HepG2 (cell line): Measurements from ENCODE around the gene ADGRG4. TPM values are rescaled to one million over a fixed set of nuclear protein-coding genes. Genes with fewer than 3 reads are reported as not detected.

Experiments used
- ATAC-seq: fragments of 200-7000 bp; cut with Tn5 transposase; 3 replicates; pipeline ENCODE4 v1.9.1; 2020; ENCODE audit warnings: mild to moderate bottlenecking, moderate library complexity
- BruUV-seq: library from RNA; stranded (reverse); fragments of 400-500 nt; replicated peaks from 2 replicates; lab custom pipeline; 2021; lab: Mats Ljungman, UMichigan
- CTCF ChIA-PET: fragments of 300-600 bp; formaldehyde crosslinking; extraction: SDS; loops from one replicate; lab custom pipeline; 2021; ENCODE audit warnings: low total read pairs, inconsistent platforms, low intra/inter-chr PET ratio; lab: Yijun Ruan, JAX
- POLR2A ChIA-PET: fragments of 350-600 bp; sonication (Branson Sonifier 250); formaldehyde crosslinking; loops from one replicate; lab custom pipeline; 2020; ENCODE audit warnings: antibody characterized with exemption, inconsistent platforms; lab: Yijun Ruan, JAX
- DNase-seq: peaks from one replicate; pipeline ENCODE4 v3.0.0-alpha.2; 2015; ENCODE audit warnings: low spot score
- FAIRE-seq: peaks from 3 replicates; lab custom pipeline; 2011; peaks lifted over from hg19 to GRCh38; lab: Jason Lieb, UNC
- H2AFZ ChIP-seq: one replicate; pipeline ENCODE4 v1.6.1; 2011; ENCODE audit warnings: low read length, inconsistent platforms
- H3K27ac ChIP-seq: fragments of 300-600 bp; 3 replicates; pipeline ENCODE4 v1.8.0; 2011; ENCODE audit warnings: mixed run types, mild to moderate bottlenecking, mixed read lengths, low read length, inconsistent platforms; ENCODE audit not compliant: insufficient read depth; ENCODE audit errors: extremely low read length
- H3K27me3 ChIP-seq, 2 experiments: fragments of 200-600 bp in 1 of 2; 2 replicates in 1 of 2; 3 replicates in 1 of 2; pipeline versions ENCODE4 v1.6.0 to v1.8.0; 2011; ENCODE audit warnings: low read length in 2 of 2, mild to moderate bottlenecking in 2 of 2, moderate library complexity in 2 of 2, inconsistent platforms in 1 of 2; ENCODE audit not compliant: insufficient read depth in 2 of 2, control insufficient read depth in 1 of 2
- H3K36me3 ChIP-seq, 2 experiments: fragments of 200-600 bp in 1 of 2; replicated peaks in 1 of 2; 2 replicates in 1 of 2; 3 replicates in 1 of 2; pipeline versions ENCODE4 v1.5.1 to v1.8.0; 2011; ENCODE audit warnings: low read length in 2 of 2, inconsistent platforms in 1 of 2; ENCODE audit not compliant: insufficient read depth in 2 of 2, control insufficient read depth in 1 of 2
- H3K4me1 ChIP-seq: 2 replicates; pipeline ENCODE4 v1.5.1; 2012; ENCODE audit warnings: low read length, inconsistent platforms; ENCODE audit not compliant: insufficient read depth
- H3K4me2 ChIP-seq: 2 replicates; pipeline ENCODE4 v1.6.0; 2011; ENCODE audit warnings: low read depth, low read length, inconsistent platforms
- H3K4me3 ChIP-seq, 3 experiments: fragments of 200-600 bp in 1 of 3; sonication (generic), shearing (Covaris generic) in 1 of 3; replicated peaks in 1 of 3; 2 replicates each; pipeline ENCODE4 v1.5.1; 2011 to 2016; ENCODE audit warnings: low read length in 3 of 3, inconsistent platforms in 2 of 3, low read depth in 2 of 3, mild to moderate bottlenecking in 2 of 3, control low read depth in 1 of 3, mixed read lengths in 1 of 3; ENCODE audit not compliant: insufficient read depth in 1 of 3
- H3K79me2 ChIP-seq: one replicate; pipeline ENCODE4 v1.6.1; 2011; ENCODE audit warnings: low read length, inconsistent platforms; ENCODE audit not compliant: insufficient read depth
- H3K9ac ChIP-seq: 2 replicates; pipeline ENCODE4 v1.6.0; 2011; ENCODE audit warnings: mild to moderate bottlenecking, low read depth, low read length, inconsistent platforms; ENCODE audit not compliant: insufficient read depth
- H3K9me3 ChIP-seq: 2 replicates; pipeline ENCODE4 v1.5.1; 2012; ENCODE audit warnings: mild to moderate bottlenecking, low read length
- H4K20me1 ChIP-seq: 2 replicates; pipeline ENCODE4 v1.6.0; 2011; ENCODE audit warnings: inconsistent platforms, mild to moderate bottlenecking, low read length, moderate library complexity; ENCODE audit not compliant: insufficient read depth
- AFF4 ChIP-seq: sonication (generic); formaldehyde crosslinking; IDR thresholded peaks from 2 replicates; pipeline ENCODE4 v1.4.0; 2020; ENCODE audit warnings: missing genetic modification reagents
- BATF2 ChIP-seq: sonication (generic); formaldehyde crosslinking; IDR thresholded peaks from 2 replicates; pipeline ENCODE4 v1.8.0; 2022; ENCODE audit warnings: mild to moderate bottlenecking, missing genetic modification reagents, moderate library complexity
- BRCA1 ChIP-seq: sonication (generic); formaldehyde crosslinking; IDR thresholded peaks from 2 replicates; pipeline ENCODE4 v1.4.0; 2020; ENCODE audit warnings: missing genetic modification reagents
- CC2D1A ChIP-seq: sonication (generic); formaldehyde crosslinking; IDR thresholded peaks from 2 replicates; pipeline ENCODE4 v1.8.1; 2023; ENCODE audit warnings: mild to moderate bottlenecking, missing genetic modification reagents
- CREBL2 ChIP-seq: sonication (generic); formaldehyde crosslinking; IDR thresholded peaks from 2 replicates; pipeline ENCODE4 v1.8.1; 2023; ENCODE audit warnings: missing genetic modification reagents, mild to moderate bottlenecking, borderline replicate concordance
- ELF1 ChIP-seq: sonication (generic); formaldehyde crosslinking; IDR thresholded peaks from 2 replicates; pipeline ENCODE4 v1.4.0; 2020; ENCODE audit warnings: missing genetic modification reagents
- ELF3 ChIP-seq: IDR thresholded peaks from 2 replicates; pipeline ENCODE4 v1.6.1; 2016; ENCODE audit warnings: missing genetic modification reagents, missing compliant biosample characterization
- FOSL2 ChIP-seq: sonication (generic); formaldehyde crosslinking; IDR thresholded peaks from 2 replicates; pipeline ENCODE4 v1.4.0; 2020; ENCODE audit warnings: missing genetic modification reagents
- IRF9 ChIP-seq: sonication (generic); formaldehyde crosslinking; IDR thresholded peaks from 2 replicates; pipeline ENCODE4 v1.8.0; 2022; ENCODE audit warnings: missing genetic modification reagents, mild to moderate bottlenecking, borderline replicate concordance
- MIER3 ChIP-seq: IDR thresholded peaks from 2 replicates; pipeline ENCODE4 v1.6.1; 2016; ENCODE audit warnings: missing compliant biosample characterization, borderline replicate concordance
- NR2F2 ChIP-seq: IDR thresholded peaks from 2 replicates; pipeline ENCODE4 v1.6.1; 2012; ENCODE audit warnings: low read depth, inconsistent platforms, borderline replicate concordance
- SMARCE1 ChIP-seq: fragments of 450-650 bp; IDR thresholded peaks from 2 replicates; pipeline ENCODE4 v1.6.1; 2017; ENCODE audit warnings: borderline replicate concordance
- TGIF2 ChIP-seq: IDR thresholded peaks from 2 replicates; pipeline ENCODE4 v1.6.1; 2016; ENCODE audit warnings: control low read depth, missing compliant biosample characterization
- THYN1 ChIP-seq: sonication (generic); formaldehyde crosslinking; IDR thresholded peaks from 2 replicates; pipeline ENCODE4 v1.8.1; 2023; ENCODE audit warnings: low read depth, mild to moderate bottlenecking, moderate library complexity, missing genetic modification reagents, borderline replicate concordance
- TRIM22 ChIP-seq: fragments of 450-650 bp; IDR thresholded peaks from 2 replicates; pipeline ENCODE4 v1.6.1; 2017
- ZNF44 ChIP-seq: sonication (generic); formaldehyde crosslinking; IDR thresholded peaks from 2 replicates; pipeline ENCODE4 v1.5.1; 2020; ENCODE audit warnings: mild to moderate bottlenecking, missing genetic modification reagents
- ZNF567 ChIP-seq: sonication (generic); formaldehyde crosslinking; IDR thresholded peaks from 2 replicates; pipeline ENCODE4 v1.8.1; 2023; ENCODE audit warnings: mild to moderate bottlenecking, missing genetic modification reagents, borderline replicate concordance
- ZNF652 ChIP-seq: IDR thresholded peaks from 2 replicates; pipeline ENCODE4 v1.6.1; 2016; ENCODE audit warnings: low read depth, borderline replicate concordance
- ZNF761 ChIP-seq: sonication (generic); formaldehyde crosslinking; conservative IDR thresholded peaks from 2 replicates; pipeline ENCODE4 v1.4.0; 2020; ENCODE audit warnings: mild to moderate bottlenecking, missing genetic modification reagents
- WGBS: methylation state at CpG from one replicate; pipeline ENCODE4 v1.1.6; 2017; ENCODE audit warnings: low lambda C conversion rate; 5-methylcytosine and 5-hydroxymethylcytosine counted together
- in situ Hi-C: cut with HindIII; loops from 2 replicates; pipeline ENCODE4 v1.10.0; 2017; ENCODE audit warnings: low pct_unique_long_range_greater_than_20kb; ENCODE audit not compliant: extremely low pct_ligation_motif_present
- intact Hi-C: fragments of 100-400 bp; cut with micrococcal nuclease; formaldehyde crosslinking; loops from one replicate; pipeline ENCODE4 v1.10.0; 2022; ENCODE audit not compliant: unreplicated experiment
- polyA plus RNA-seq, 8 experiments: library from polyadenylated mRNA; depleted of rRNA in 3 of 8; stranded (reverse) in 7 of 8; unstranded in 1 of 8; fragments of >200 nt; fragmentation: Illumina TruSeq in 4 of 8; extraction: Trizol in 4 of 8; gene quantifications; 2 replicates each; pipeline versions ENCODE4 v1.2.1 to v1.2.3, GENCODE V29; 2011 to 2016; ENCODE audit warnings: low read depth in 4 of 8, missing spikeins in 1 of 8, mixed read lengths in 1 of 8; ENCODE audit not compliant: insufficient read depth in 1 of 8
- total RNA-seq, 5 experiments: library from RNA; depleted of rRNA; stranded (reverse); fragments of >200 nt; fragmentation: Illumina TruSeq; extraction: Trizol; gene quantifications; 2 replicates each; pipeline ENCODE4 v1.2.3, GENCODE V29; 2016; ENCODE audit warnings: low read depth in 1 of 5

ADGRG4 gene
- total and polyA plus RNA-seq, 2 of the 13 experiments (the other 11 are each of a cell fraction or from before 2014, with no cell fraction given): not detected

- no peak for TF ChIP-seq CREBL2 (CRISPR knock-in tag)
- no peak for TF ChIP-seq SMARCE1
- no peak for TF ChIP-seq NR2F2
- TF ChIP-seq CC2D1A (CRISPR knock-in tag): no peak
- no peak for TF ChIP-seq ZNF567 (CRISPR knock-in tag)
- TF ChIP-seq MIER3 (CRISPR knock-in tag): no peak
- no peak for TF ChIP-seq ELF3
- no peak for TF ChIP-seq ELF1 (CRISPR knock-in tag)
- no peak for TF ChIP-seq ZNF761 (CRISPR knock-in tag)
- TF ChIP-seq ZNF44 (CRISPR knock-in tag): no peak
These were observed 38.5 kb upstream of the ADGRG4 start (continued) for GRCh38 chrX:136262243-136262642.

- Histone ChIP-seq H3K79me2 (no peaks in the 10 kb centered on the region), H3K4me1 (no peaks in the 10 kb centered on the region), H3K9me3 (no peaks in the 10 kb centered on the region), H4K20me1 (no peaks in the 10 kb centered on the region), H2AFZ (no peak overlapping the region), H3K4me3 (no peak overlapping the region), H3K4me2 (no peak overlapping the region), H3K27ac (no peak overlapping the region), H3K27me3 (no peaks in the 10 kb centered on the region), H3K36me3 (no peaks in the 10 kb centered on the region), H3K9ac (no peak overlapping the region)
- ATAC-seq: no peak
- BruUV-seq: no TSS peak
- ChIA-PET POLR2A (no interaction called here), CTCF (no interaction called here)
- 8% methylated on average over 6 of the region's 7 CpGs for WGBS
- FAIRE-seq: no peak
- intact Hi-C loops: no loop called here
- no peak for DNase-seq
- in situ Hi-C loops: no loop called here
- TF ChIP-seq THYN1 (CRISPR knock-in tag) (no peak), TGIF2 (CRISPR knock-in tag) (no peak), TRIM22 (no peak), AFF4 (CRISPR knock-in tag) (no peak), IRF9 (CRISPR knock-in tag) (no peak), ZNF652 (CRISPR knock-in tag) (no peak), FOSL2 (no peak), BRCA1 (no peak), BATF2 (CRISPR knock-in tag) (no peak)
These were observed 37.9 kb upstream of the ADGRG4 start for GRCh38 chrX:136262812-136263315.
